Activated CD4-positive, alpha-beta T cell treated with anti-CD3 and anti-CD28 coated beads for 36 hours (primary cell): ENCODE measurements around the gene SMARCAL1. TPM values are rescaled to one million over a fixed set of nuclear protein-coding genes. Genes with fewer than 3 reads are reported as not detected.
A peak's percentile ranks its signal among the peaks of the same experiment; 100 is the strongest.

Source experiments
- ATAC-seq: fragments of 200-7000 bp; cut with Tn5 transposase; one replicate; pipeline ENCODE4 v1.10.0; 2021; ENCODE audit warnings: mild to moderate bottlenecking, moderate library complexity
- CTCF ChIA-PET: fragments of 350-600 bp; sonication (Branson Sonifier 250); formaldehyde crosslinking; loops from one replicate; lab custom pipeline; 2021; ENCODE audit warnings: antibody characterized with exemption; lab: Charles Lee
- POLR2A ChIA-PET: fragments of 350-600 bp; sonication (Branson Sonifier 250); formaldehyde crosslinking; loops from one replicate; lab custom pipeline; 2021; ENCODE audit warnings: antibody characterized with exemption, inconsistent platforms; lab: Charles Lee
- DNase-seq: peaks from one replicate; pipeline ENCODE4 v3.0.0-alpha.2; 2020
- H3K27ac Mint-ChIP-seq: one replicate; pipeline ENCODE4 v1.8.0; 2021; ENCODE audit warnings: mixed read lengths
- H3K27me3 Mint-ChIP-seq: one replicate; pipeline ENCODE4 v1.8.0; 2021; ENCODE audit warnings: mixed read lengths
- H3K36me3 Mint-ChIP-seq: one replicate; pipeline ENCODE4 v1.8.0; 2021; ENCODE audit warnings: low read depth, mixed read lengths
- H3K4me1 Mint-ChIP-seq: one replicate; pipeline ENCODE4 v1.8.0; 2021; ENCODE audit warnings: mixed read lengths
- H3K4me3 Mint-ChIP-seq: one replicate; pipeline ENCODE4 v1.8.0; 2021; ENCODE audit warnings: mild to moderate bottlenecking, moderate library complexity, mixed read lengths
- H3K9me3 Mint-ChIP-seq: one replicate; pipeline ENCODE4 v1.8.0; 2021; ENCODE audit warnings: low read depth, mixed read lengths
- intact Hi-C, 2 experiments: fragments of 100-400 bp; cut with DNase I in 1 of 2; cut with micrococcal nuclease in 1 of 2; formaldehyde crosslinking; loops; one replicate each; pipeline versions ENCODE4 v1.14.2 to v1.15.1; 2022 to 2024; cut with DNase I, micrococcal nuclease
- total RNA-seq, 2 experiments: library from RNA; stranded (reverse); gene quantifications; one replicate each; pipeline ENCODE4 v1.2.3, GENCODE V29; 2021

SMARCAL1 gene
- 10 to 100 TPM; 25.9 to 27.7 TPM for total RNA-seq

- ATAC-seq: peak; percentile 93
- H3K4me3 Mint-ChIP-seq: peak within 1 kb of the TSS; percentile 94
- no peaks in the 10 kb centered on the region for H3K27me3 Mint-ChIP-seq
- ChIA-PET CTCF (interaction anchor here (0.7 to 2.2 kb wide), 9 partner anchors 9 to 303 kb away, joined by 3 to 8 read pairs (median 3); no protein-coding TSS in a partner anchor), POLR2A (interaction anchor here (0.5 to 1.2 kb wide), 5 partner anchors 86 to 328 kb away, joined by 3 to 5 read pairs (median 3); partner anchors contain the start of gene RPL37A)
- H3K9me3 Mint-ChIP-seq: no peaks in the 10 kb centered on the region
- H3K27ac Mint-ChIP-seq: peak within 1 kb of the TSS; percentile 93
- peak; percentile 100 for DNase-seq
- peaks cover 18% of the 10 kb centered on the region for H3K36me3 Mint-ChIP-seq
- intact Hi-C loops: loop anchor here (1.0 to 5.0 kb wide), 10 partner anchors 62 to 1986 kb away; partner anchors contain the start of genes RPL37A (in 2 of the 2), XRCC5 (in 2 of the 2), AAMP (in 1 of the 2) and ATIC (in 1 of the 2)
- H3K4me1 Mint-ChIP-seq: peaks cover 13% of the 10 kb centered on the region
Measured at GRCh38 chr2:216412022-216412999, at the start of gene SMARCAL1. Gene SMARCAL1 (plus strand): TSS chr2:216412484. CDS start chr2:216414705, 2,221 bp downstream.

- H3K27me3 Mint-ChIP-seq: peaks cover 6% of the 10 kb centered on the region
- H3K4me1 Mint-ChIP-seq: no peaks in the 10 kb centered on the region
- no peaks in the 10 kb centered on the region for H3K36me3 Mint-ChIP-seq
- no peak for DNase-seq
- H3K27ac Mint-ChIP-seq: no peak overlapping the region
- ChIA-PET CTCF (interaction anchor here (0.6 to 0.9 kb wide), 3 partner anchors 8 to 676 kb away, joined by 3 to 4 read pairs (median 3); no protein-coding TSS in a partner anchor), POLR2A (no interaction called here)
- intact Hi-C loops: no loop called here
- H3K9me3 Mint-ChIP-seq: no peaks in the 10 kb centered on the region
- ATAC-seq: no peak
- H3K4me3 Mint-ChIP-seq: no peak overlapping the region
Measured at GRCh38 chr2:216362730-216363129, 49.6 kb upstream of the SMARCAL1 start.

GRCh38 chr2:216363221-216363620 lies 49.1 kb upstream of the SMARCAL1 start:
- no peak for DNase-seq
- no peak for ATAC-seq
- POLR2A ChIA-PET: no interaction called here
- Mint-ChIP-seq H3K27me3 (peaks cover 9% of the 10 kb centered on the region), H3K4me3 (no peak overlapping the region), H3K9me3 (no peaks in the 10 kb centered on the region), H3K36me3 (no peaks in the 10 kb centered on the region), H3K27ac (no peak overlapping the region), H3K4me1 (no peaks in the 10 kb centered on the region)
- intact Hi-C loops: no loop called here
- CTCF ChIA-PET: interaction anchor here (0.6 to 1.1 kb wide), 4 partner anchors 9 to 303 kb away, joined by 3 to 4 read pairs (median 3); no protein-coding TSS in a partner anchor

GRCh38 chr2:216365518-216365917 lies 46.8 kb upstream of the SMARCAL1 start:
- ChIA-PET POLR2A (interaction anchor here (1.0 kb wide), 1 partner anchor 17 kb away, joined by 4 read pairs; no protein-coding TSS in a partner anchor), CTCF (no interaction called here)
- intact Hi-C loops: no loop called here
- no peaks in the 10 kb centered on the region for H3K36me3 Mint-ChIP-seq
- H3K4me1 Mint-ChIP-seq: peaks cover 1% of the 10 kb centered on the region
- no peaks in the 10 kb centered on the region for H3K9me3 Mint-ChIP-seq
- no peak overlapping the region for H3K27ac Mint-ChIP-seq
- ATAC-seq (peak; percentile 36), DNase-seq (no peak)
- H3K27me3 Mint-ChIP-seq: peaks cover 27% of the 10 kb centered on the region
- H3K4me3 Mint-ChIP-seq: no peak overlapping the region

GRCh38 chr2:216366777-216367471 lies 45.4 kb upstream of the SMARCAL1 start:
- H3K27ac Mint-ChIP-seq: no peak overlapping the region
- intact Hi-C loops: no loop called here
- DNase-seq (no peak), ATAC-seq (no peak)
- H3K9me3 Mint-ChIP-seq: no peaks in the 10 kb centered on the region
- no peaks in the 10 kb centered on the region for H3K36me3 Mint-ChIP-seq
- peaks cover 7% of the 10 kb centered on the region for H3K4me1 Mint-ChIP-seq
- H3K4me3 Mint-ChIP-seq: no peak overlapping the region
- ChIA-PET CTCF (interaction anchor here (0.9 to 1.3 kb wide), 4 partner anchors 11 to 689 kb away, joined by 3 to 4 read pairs (median 4); no protein-coding TSS in a partner anchor), POLR2A (no interaction called here)
- H3K27me3 Mint-ChIP-seq: peaks cover 33% of the 10 kb centered on the region

GRCh38 chr2:216369821-216370220 lies 42.5 kb upstream of the SMARCAL1 start:
- Mint-ChIP-seq H3K27me3 (peaks cover 48% of the 10 kb centered on the region), H3K36me3 (no peaks in the 10 kb centered on the region), H3K9me3 (no peaks in the 10 kb centered on the region), H3K27ac (no peak overlapping the region), H3K4me1 (peaks cover 21% of the 10 kb centered on the region), H3K4me3 (no peak overlapping the region)
- intact Hi-C loops: loop anchor here in 1 of 2 experiments (2.0 kb wide), 1 partner anchor 21 kb away; no protein-coding TSS in a partner anchor
- ChIA-PET CTCF (no interaction called here), POLR2A (no interaction called here)
- ATAC-seq (no peak), DNase-seq (no peak)

- Mint-ChIP-seq H3K9me3 (no peaks in the 10 kb centered on the region), H3K27ac (no peak overlapping the region), H3K27me3 (peaks cover 45% of the 10 kb centered on the region), H3K4me1 (peaks cover 21% of the 10 kb centered on the region), H3K36me3 (no peaks in the 10 kb centered on the region), H3K4me3 (no peak overlapping the region)
- ChIA-PET CTCF (no interaction called here), POLR2A (no interaction called here)
- DNase-seq (no peak), ATAC-seq (no peak)
- intact Hi-C loops: loop anchor here in 1 of 2 experiments (2.0 kb wide), 1 partner anchor 22 kb away; no protein-coding TSS in a partner anchor
Measured at GRCh38 chr2:216370961-216371712, 41.1 kb upstream of the SMARCAL1 start.

GRCh38 chr2:216371721-216372702 lies 40.3 kb upstream of the SMARCAL1 start, which contains the start of gene MARCHF4:
Gene MARCHF4 (minus strand): TSS chr2:216372483. CDS start chr2:216370260, 2,223 bp downstream.
- Mint-ChIP-seq H3K4me1 (peaks cover 21% of the 10 kb centered on the region), H3K36me3 (no peaks in the 10 kb centered on the region), H3K27me3 (peaks cover 42% of the 10 kb centered on the region), H3K27ac (no peak within 1 kb of the TSS), H3K4me3 (no peak within 1 kb of the TSS), H3K9me3 (no peaks in the 10 kb centered on the region)
- ATAC-seq: peak; percentile 46
- CTCF ChIA-PET: interaction anchor here (0.8 kb wide), 1 partner anchor 23 kb away, joined by 3 read pairs; no protein-coding TSS in a partner anchor
- POLR2A ChIA-PET: no interaction called here
- intact Hi-C loops: loop anchor here (1.0 to 2.0 kb wide), 2 partner anchors 23 kb away; no protein-coding TSS in a partner anchor
- peak; percentile 81 for DNase-seq

- DNase-seq (no peak), ATAC-seq (peak; percentile 23)
- Mint-ChIP-seq H3K27ac (no peak overlapping the region), H3K4me3 (no peak overlapping the region), H3K27me3 (peaks cover 42% of the 10 kb centered on the region), H3K4me1 (peaks cover 21% of the 10 kb centered on the region), H3K9me3 (no peaks in the 10 kb centered on the region), H3K36me3 (no peaks in the 10 kb centered on the region)
- ChIA-PET POLR2A (no interaction called here), CTCF (interaction anchor here (0.8 to 2.2 kb wide), 3 partner anchors 24 to 46 kb away, joined by 3 to 8 read pairs (median 3); no protein-coding TSS in a partner anchor)
- intact Hi-C loops: loop anchor here in 1 of 2 experiments (1.0 kb wide), 1 partner anchor 24 kb away; no protein-coding TSS in a partner anchor
Measured at GRCh38 chr2:216372761-216373291, 39.5 kb upstream of the SMARCAL1 start.
